Ascending aorta (tissue), 2 donors: Measurements from ENCODE around the gene SH3RF3. TPM values are rescaled to one million over a fixed set of nuclear protein-coding genes. Genes with fewer than 3 reads are reported as not detected.

Experiments used
- DNase-seq, 2 donors: peaks; one replicate each; pipeline ENCODE4 v3.0.0-alpha.2; 2019; ENCODE audit warnings: low spot score in 2 of 2
- H3K27ac ChIP-seq, 2 donors: fragments of 200-600 bp; sonication (generic); one replicate each; pipeline ENCODE4 v1.5.1; 2016 to 2017; ENCODE audit warnings: mild to moderate bottlenecking in 1 of 2
- H3K27me3 ChIP-seq: fragments of 200-600 bp; sonication (generic); one replicate; pipeline ENCODE4 v1.5.1; 2017
- H3K36me3 ChIP-seq, 2 donors: fragments of 200-600 bp; sonication (generic); one replicate each; pipeline ENCODE4 v1.5.1; 2016
- H3K4me1 ChIP-seq, 2 donors: fragments of 200-600 bp; sonication (generic); one replicate each; pipeline ENCODE4 v1.5.1; 2016 to 2017; ENCODE audit warnings: mild to moderate bottlenecking in 1 of 2
- H3K4me3 ChIP-seq, 2 donors: fragments of 200-600 bp; sonication (generic); one replicate each; pipeline ENCODE4 v1.5.1; 2016 to 2017; ENCODE audit warnings: mild to moderate bottlenecking in 1 of 2
- H3K9me3 ChIP-seq, 2 donors: fragments of 200-600 bp; sonication (generic); one replicate each; pipeline ENCODE4 v1.5.1; 2016
- CTCF ChIP-seq, 3 experiments: fragments of 200-600 bp in 2 of 3; fragments of 450-650 bp in 1 of 3; sonication (generic) in 2 of 3; IDR thresholded peaks; one replicate each; pipeline ENCODE4 v1.5.1; 2016 to 2019; ENCODE audit warnings: antibody characterized with exemption in 3 of 3, mild to moderate bottlenecking in 1 of 3, moderate library complexity in 1 of 3
- intact Hi-C: fragments of 100-400 bp; cut with DNase I; formaldehyde crosslinking; loops from one replicate; pipeline ENCODE4 v1.15.1; 2023
- total RNA-seq: library from RNA; depleted of rRNA; stranded (reverse); fragments of >200 nt; gene quantifications from one replicate; pipeline ENCODE4 v1.1.0, GENCODE V29; 2016

The SH3RF3 gene
- total RNA-seq, 1 donor from 2014 or later: 53.5 TPM

- no peaks in the 10 kb centered on the region for H3K27me3 ChIP-seq
- H3K4me1 ChIP-seq: no peaks in the 10 kb centered on the region
- no peak overlapping the region for H3K4me3 ChIP-seq
- H3K36me3 ChIP-seq: no peaks in the 10 kb centered on the region
- H3K9me3 ChIP-seq: no peaks in the 10 kb centered on the region
- DNase-seq: peak in 1 of 2 donors; percentile 21
- TF ChIP-seq CTCF (IDR thresholded peaks at IDR 0.05): no peak
- intact Hi-C loops: no loop called here
- no peak overlapping the region for H3K27ac ChIP-seq
Measured at GRCh38 chr2:109083771-109084170, 45.2 kb upstream of the SH3RF3 start.

GRCh38 chr2:109084341-109084740 is 44.7 kb upstream of the SH3RF3 start:
- Histone ChIP-seq H3K9me3 (no peaks in the 10 kb centered on the region), H3K4me1 (no peaks in the 10 kb centered on the region), H3K4me3 (no peak overlapping the region), H3K27ac (no peak overlapping the region), H3K36me3 (no peaks in the 10 kb centered on the region), H3K27me3 (no peaks in the 10 kb centered on the region)
- TF ChIP-seq CTCF (IDR thresholded peaks at IDR 0.05): no peak
- intact Hi-C loops: no loop called here
- DNase-seq: peak in 1 of 2 donors; percentile 12

- H3K9me3 ChIP-seq: no peaks in the 10 kb centered on the region
- H3K4me3 ChIP-seq: no peak overlapping the region
- DNase-seq: peak in 1 of 2 donors; percentile 58
- no peaks in the 10 kb centered on the region for H3K27me3 ChIP-seq
- H3K4me1 ChIP-seq: no peaks in the 10 kb centered on the region
- no peaks in the 10 kb centered on the region for H3K36me3 ChIP-seq
- TF ChIP-seq CTCF (IDR thresholded peaks at IDR 0.05): no peak
- intact Hi-C loops: no loop called here
- H3K27ac ChIP-seq: no peak overlapping the region
Measured at GRCh38 chr2:109085912-109086742, 42.9 kb upstream of the SH3RF3 start.

GRCh38 chr2:109086743-109087020 is 42.3 kb upstream of the SH3RF3 start:
- Histone ChIP-seq H3K9me3 (no peaks in the 10 kb centered on the region), H3K27me3 (no peaks in the 10 kb centered on the region), H3K4me3 (no peak overlapping the region), H3K36me3 (no peaks in the 10 kb centered on the region), H3K4me1 (no peaks in the 10 kb centered on the region), H3K27ac (no peak overlapping the region)
- intact Hi-C loops: no loop called here
- peak in 1 of 2 donors; percentile 21 for DNase-seq
- TF ChIP-seq CTCF (IDR thresholded peaks at IDR 0.05): no peak

GRCh38 chr2:109087055-109087663 is 41.8 kb upstream of the SH3RF3 start:
- no peaks in the 10 kb centered on the region for H3K9me3 ChIP-seq
- H3K27me3 ChIP-seq: no peaks in the 10 kb centered on the region
- H3K4me1 ChIP-seq: no peaks in the 10 kb centered on the region
- DNase-seq: peak in 1 of 2 donors; percentile 41
- intact Hi-C loops: no loop called here
- H3K36me3 ChIP-seq: no peaks in the 10 kb centered on the region
- TF ChIP-seq CTCF (IDR thresholded peaks at IDR 0.05): no peak
- H3K4me3 ChIP-seq: no peak overlapping the region
- no peak overlapping the region for H3K27ac ChIP-seq
